Vagina (tissue), 2 donors: Measurements from ENCODE around the gene CHST9.

Experiments used
- CTCF ChIP-seq, 3 experiments: fragments of 450-650 bp in 2 of 3; fragments of 200-600 bp in 1 of 3; sonication (generic) in 1 of 3; IDR thresholded peaks; one replicate each; pipeline ENCODE4 v1.5.1; 2017 to 2019; ENCODE audit warnings: antibody characterized with exemption in 3 of 3, mild to moderate bottlenecking in 2 of 3, moderate library complexity in 2 of 3
- POLR2A ChIP-seq, 2 donors: fragments of 450-650 bp; IDR thresholded peaks; one replicate each; pipeline ENCODE4 v1.6.1; 2017; ENCODE audit warnings: antibody characterized with exemption in 2 of 2, mild to moderate bottlenecking in 2 of 2, moderate library complexity in 2 of 2

- no peak for TF ChIP-seq POLR2A (IDR thresholded peaks at IDR 0.05)
- no peak for TF ChIP-seq CTCF (IDR thresholded peaks at IDR 0.05)
Measured at GRCh38 chr18:26999797-27000196, 185.3 kb downstream of the CHST9 start.
